CD4-positive, alpha-beta T cell (primary cell): ENCODE measurements around the gene TCEA2. TPM values are rescaled to one million over a fixed set of nuclear protein-coding genes. Genes with fewer than 3 reads are reported as not detected.

Source experiments
- ATAC-seq: fragments of 200-7000 bp; cut with Tn5 transposase; one replicate; pipeline ENCODE4 v1.10.0; 2022; ENCODE audit warnings: mild to moderate bottlenecking; ENCODE audit not compliant: poor library complexity
- CTCF ChIA-PET: fragments of 350-600 bp; sonication (Branson Sonifier 250); formaldehyde crosslinking; loops from one replicate; lab custom pipeline; 2021; ENCODE audit warnings: antibody characterized with exemption, inconsistent platforms; lab: Charles Lee
- POLR2A ChIA-PET: fragments of 350-600 bp; sonication (Branson Sonifier 250); formaldehyde crosslinking; loops from one replicate; lab custom pipeline; 2021; ENCODE audit warnings: antibody characterized with exemption, inconsistent platforms; lab: Charles Lee
- DNase-seq, 14 experiments: peaks; one replicate each; pipeline ENCODE4 v3.0.0-alpha.2; 2013 to 2020; ENCODE audit warnings: mixed read lengths in 2 of 14
- H3K27ac ChIP-seq, 2 donors: one replicate each; pipeline versions ENCODE4 v1.5.1 to v1.7.0; 2013; ENCODE audit warnings: low read length in 2 of 2, low read depth in 1 of 2, mild to moderate bottlenecking in 1 of 2
- H3K27me3 ChIP-seq, 2 experiments: 1 replicate in 1 of 2; 2 replicates in 1 of 2; pipeline versions ENCODE4 v1.6.1 to v1.7.0; 2013; ENCODE audit warnings: low read length in 2 of 2, control low read depth in 1 of 2, mild to moderate bottlenecking in 1 of 2, moderate library complexity in 1 of 2; ENCODE audit not compliant: insufficient read depth in 2 of 2, control insufficient read depth in 1 of 2
- H3K36me3 ChIP-seq: one replicate; pipeline ENCODE4 v1.6.1; 2013; ENCODE audit warnings: low read length, control low read depth; ENCODE audit not compliant: insufficient read depth
- H3K4me1 ChIP-seq: one replicate; pipeline ENCODE4 v1.6.1; 2013; ENCODE audit warnings: low read length, control low read depth; ENCODE audit not compliant: insufficient read depth
- H3K4me3 ChIP-seq: one replicate; pipeline ENCODE4 v1.5.1; 2013; ENCODE audit warnings: mild to moderate bottlenecking, low read length, moderate library complexity
- H3K9me3 ChIP-seq, 2 experiments: 1 replicate in 1 of 2; 2 replicates in 1 of 2; pipeline versions ENCODE4 v1.6.1 to v1.7.0; 2013; ENCODE audit warnings: low read length in 2 of 2, mild to moderate bottlenecking in 2 of 2, control low read depth in 1 of 2, moderate library complexity in 1 of 2; ENCODE audit not compliant: control insufficient read depth in 1 of 2, insufficient read depth in 1 of 2
- H3K27ac Mint-ChIP-seq: one replicate; pipeline ENCODE4 v1.8.0; 2020; ENCODE audit warnings: mixed read lengths
- H3K27me3 Mint-ChIP-seq: one replicate; pipeline ENCODE4 v1.8.0; 2021; ENCODE audit warnings: mixed read lengths
- H3K36me3 Mint-ChIP-seq: one replicate; pipeline ENCODE4 v1.8.0; 2021; ENCODE audit warnings: low read depth, mixed read lengths
- H3K4me1 Mint-ChIP-seq: one replicate; pipeline ENCODE4 v1.8.0; 2021; ENCODE audit warnings: low read depth, mixed read lengths
- H3K4me3 Mint-ChIP-seq: one replicate; pipeline ENCODE4 v1.8.0; 2020; ENCODE audit warnings: mild to moderate bottlenecking, mixed read lengths
- H3K9me3 Mint-ChIP-seq: one replicate; pipeline ENCODE4 v1.8.0; 2020; ENCODE audit warnings: mixed read lengths
- CTCF ChIP-seq: fragments of 200-600 bp; IDR thresholded peaks from one replicate; pipeline ENCODE4 v1.8.0; 2022; ENCODE audit warnings: antibody characterized with exemption, mild to moderate bottlenecking
- intact Hi-C, 2 experiments: fragments of 100-400 bp; cut with DNase I in 1 of 2; cut with micrococcal nuclease in 1 of 2; formaldehyde crosslinking; loops; one replicate each; pipeline versions ENCODE4 v1.15.1 to v1.9.0; 2023 to 2025; cut with DNase I, micrococcal nuclease
- microRNA-seq: library from miRNA; unstranded; fragments of <30 nt; microRNA quantifications from one replicate; pipeline ENCODE4 v1.2.0, GENCODE V29; 2021; ENCODE audit warnings: borderline microRNAs expressed, borderline replicate concordance
- total RNA-seq, 174 experiments: library from RNA in 2 of 174; stranded (reverse) in 2 of 174; gene quantifications; one replicate each; pipeline ENCODE4 v1.2.3 and lab custom pipeline; 2021 to 2026

TCEA2 gene
- total RNA-seq, 2 experiments from 2014 or later: 28.4 to 29.9 TPM

DNA sequence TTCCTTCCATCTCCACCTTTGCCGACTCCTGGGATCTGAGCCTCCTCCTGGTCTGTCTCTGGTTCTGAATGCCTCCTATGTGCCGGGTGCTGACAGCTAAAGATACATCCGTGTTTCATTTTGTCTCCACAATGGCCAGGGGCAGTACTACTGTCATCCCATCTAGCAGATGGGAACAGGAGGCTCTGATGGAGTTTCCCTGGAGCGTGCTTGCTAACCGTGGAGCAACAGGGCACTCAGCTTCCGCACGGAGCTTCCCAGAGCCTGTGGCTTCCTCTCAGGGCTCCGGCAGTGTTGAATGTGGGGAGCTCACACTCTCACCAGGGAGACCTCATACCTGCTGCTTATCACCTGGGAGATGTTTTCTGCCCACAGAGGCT lies 56.3 kb downstream of the TCEA2 start:
- Mint-ChIP-seq H3K27me3 (peaks cover 7% of the 10 kb centered on the region), H3K4me1 (peaks cover 9% of the 10 kb centered on the region), H3K4me3 (no peak overlapping the region), H3K36me3 (no peaks in the 10 kb centered on the region), H3K27ac (no peak overlapping the region), H3K9me3 (no peaks in the 10 kb centered on the region)
- CTCF ChIA-PET: interaction anchor here (2.1 kb wide), 1 partner anchor 139 kb away, joined by 14 read pairs; the partner anchor contains the start of genes PRPF6 and SAMD10
- no peaks in the 10 kb centered on the region for H3K36me3 ChIP-seq
- H3K27me3 ChIP-seq: peaks cover 7% of the 10 kb centered on the region in 2 experiments
- no peaks in the 10 kb centered on the region for H3K9me3 ChIP-seq
- no peak overlapping the region for H3K27ac ChIP-seq
- DNase-seq (peak in 1 of 14 experiments; percentile 20), ATAC-seq (no peak)
- peaks cover 13% of the 10 kb centered on the region for H3K4me1 ChIP-seq
- H3K4me3 ChIP-seq: no peak overlapping the region
- intact Hi-C loops: no loop called here
- POLR2A ChIA-PET: interaction anchor here (1.6 to 1.9 kb wide), 2 partner anchors 36 to 41 kb away, joined by 8 to 13 read pairs; partner anchors contain the start of genes OPRL1 and RGS19
- no peak for TF ChIP-seq CTCF

DNA sequence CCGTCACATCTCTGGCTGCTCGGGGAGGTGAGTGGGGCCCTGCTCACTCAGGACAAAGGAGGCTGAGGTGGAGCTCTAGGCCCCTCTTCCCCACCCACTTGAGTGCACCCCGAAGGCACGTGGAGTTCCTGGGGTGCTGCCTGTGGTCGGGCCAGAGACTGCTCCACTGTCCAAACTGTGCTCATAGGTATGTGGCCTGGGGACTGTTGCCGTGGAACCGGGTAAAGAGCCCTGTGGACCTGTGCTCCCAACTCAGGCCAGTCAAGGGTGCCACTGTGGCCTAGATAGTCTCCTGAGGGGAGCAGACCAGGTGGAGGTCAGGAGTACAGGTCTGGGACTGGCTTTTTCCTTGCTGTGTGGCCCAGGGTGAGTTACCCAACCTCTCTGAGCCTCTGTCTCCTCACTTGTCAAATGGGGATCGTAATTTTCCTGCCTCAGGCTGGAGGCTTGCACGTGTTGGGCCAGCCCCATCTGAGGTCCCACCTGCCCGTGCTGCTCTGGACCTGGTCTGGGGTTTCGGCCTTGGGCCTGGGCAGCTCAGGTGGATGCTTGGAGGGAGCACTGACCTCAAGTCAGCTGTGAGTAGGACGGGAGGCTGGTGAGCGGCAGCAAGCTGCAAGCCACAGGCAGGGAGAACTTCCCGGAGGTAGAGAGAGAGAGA lies 56.8 kb downstream of the TCEA2 start:
- H3K9me3 Mint-ChIP-seq: no peaks in the 10 kb centered on the region
- Histone ChIP-seq H3K36me3 (no peaks in the 10 kb centered on the region), H3K27ac (no peak overlapping the region), H3K4me3 (peak overlapping the region; percentile 49), H3K9me3 (no peaks in the 10 kb centered on the region), H3K4me1 (peaks cover 13% of the 10 kb centered on the region), H3K27me3 (peaks cover 7% of the 10 kb centered on the region in 2 experiments)
- H3K27ac Mint-ChIP-seq: peak overlapping the region; percentile 59
- intact Hi-C loops: loop anchor here (1.0 to 10.0 kb wide), 9 partner anchors 18 to 623 kb away; partner anchors contain the start of genes PRPF6 (in 2 of the 2), EEF1A2 (in 1 of the 2) and PTK6 (in 1 of the 2)
- CTCF ChIA-PET: interaction anchor here (0.7 to 4.0 kb wide), 5 partner anchors 20 to 144 kb away, joined by 3 to 25 read pairs (median 14); partner anchors contain the start of genes LKAAEAR1, PRPF6 and SAMD10
- ATAC-seq (no peak), DNase-seq (no peak)
- H3K4me3 Mint-ChIP-seq: peak overlapping the region; percentile 60
- H3K4me1 Mint-ChIP-seq: peaks cover 9% of the 10 kb centered on the region
- POLR2A ChIA-PET: interaction anchor here (0.9 to 1.9 kb wide), 6 partner anchors 36 to 255 kb away, joined by 3 to 13 read pairs (median 6); partner anchors contain the start of genes OPRL1, RGS19 and TPD52L2
- no peaks in the 10 kb centered on the region for H3K36me3 Mint-ChIP-seq
- H3K27me3 Mint-ChIP-seq: peaks cover 12% of the 10 kb centered on the region
- TF ChIP-seq CTCF: no peak

- H3K36me3 Mint-ChIP-seq: no peaks in the 10 kb centered on the region
- peaks cover 12% of the 10 kb centered on the region for H3K27me3 Mint-ChIP-seq
- Histone ChIP-seq H3K4me1 (peaks cover 13% of the 10 kb centered on the region), H3K9me3 (no peaks in the 10 kb centered on the region), H3K4me3 (no peak overlapping the region), H3K27me3 (peaks cover 7% of the 10 kb centered on the region in 2 experiments), H3K36me3 (no peaks in the 10 kb centered on the region), H3K27ac (no peak overlapping the region)
- H3K9me3 Mint-ChIP-seq: no peaks in the 10 kb centered on the region
- H3K4me3 Mint-ChIP-seq: no peak overlapping the region
- intact Hi-C loops: loop anchor here (2.0 to 10.0 kb wide), 6 partner anchors 139 to 624 kb away; partner anchors contain the start of genes PRPF6 (in 2 of the 2), EEF1A2 (in 1 of the 2) and PTK6 (in 1 of the 2)
- CTCF ChIA-PET: interaction anchor here (1.2 to 4.0 kb wide), 3 partner anchors 39 to 141 kb away, joined by 3 to 25 read pairs (median 8); partner anchors contain the start of genes LKAAEAR1 and PRPF6
- DNase-seq: no peak
- no peak for ATAC-seq
- H3K27ac Mint-ChIP-seq: no peak overlapping the region
- POLR2A ChIA-PET: interaction anchor here (1.6 kb wide), 1 partner anchor 257 kb away, joined by 4 read pairs; the partner anchor contains the start of gene TPD52L2
- peaks cover 9% of the 10 kb centered on the region for H3K4me1 Mint-ChIP-seq
- no peak for TF ChIP-seq CTCF
These were observed 58.6 kb downstream of the TCEA2 start for GRCh38 chr20:64121586-64121985.

Small RNA genes lying within 50 kb of the gene (microRNA-seq; reads per million reads assigned to microRNA genes)
- 1.4 reads per million for gene MIR6813

Other genes starting within 250 kb of the TCEA2 start
- under 1 TPM; 0.08 to 0.34 TPM for gene ZBTB46, start 231.9 kb upstream of the TCEA2 start, total RNA-seq
- gene ABHD16B, start 201.7 kb upstream of the TCEA2 start, total RNA-seq: not detected
- gene TPD52L2, start 197.9 kb upstream of the TCEA2 start, total RNA-seq: 10 to 100 TPM; 15.1 to 15.3 TPM
- gene DNAJC5, start 168.1 kb upstream of the TCEA2 start, total RNA-seq: 10 to 100 TPM; 21.4 to 22.5 TPM
- gene UCKL1, start 106.8 kb upstream of the TCEA2 start, total RNA-seq: 10 to 100 TPM; 41.3 to 46.1 TPM
- 10 to 100 TPM; 22.0 to 23.3 TPM for gene ZNF512B, start 93.3 kb upstream of the TCEA2 start, total RNA-seq
- 10 to 100 TPM; 12.0 to 12.1 TPM for gene SAMD10, start 83.6 kb upstream of the TCEA2 start, total RNA-seq
- 10 to 100 TPM; 50.6 to 51.3 TPM for gene PRPF6, start 82.1 kb upstream of the TCEA2 start, total RNA-seq
- gene C20orf204, start 27.0 kb upstream of the TCEA2 start, total RNA-seq: 1 to 10 TPM; 6.1 to 6.4 TPM
- gene SOX18, start 13.6 kb upstream of the TCEA2 start, total RNA-seq: not detected
- gene RGS19, start 16.3 kb downstream of the TCEA2 start, total RNA-seq: 10 to 100 TPM in 1 of 2 experiments, 1 to 10 TPM in 1; 9.7 to 14.8 TPM
- 1 to 10 TPM; 1.0 to 1.2 TPM for gene OPRL1, start 16.9 kb downstream of the TCEA2 start, total RNA-seq
- under 1 TPM; 0.30 to 0.39 TPM for gene LKAAEAR1, start 21.2 kb downstream of the TCEA2 start, total RNA-seq
- under 1 TPM; 0.38 to 0.47 TPM for gene NPBWR2, start 44.4 kb downstream of the TCEA2 start, total RNA-seq
- gene MYT1, start 101.3 kb downstream of the TCEA2 start, total RNA-seq: 1 to 10 TPM in 1 of 2 experiments, not detected in 1; 1.0 TPM
- gene PCMTD2, start 192.6 kb downstream of the TCEA2 start, total RNA-seq: 10 to 100 TPM; 68.5 to 76.5 TPM